ENCODE data around the gene MAPRE3.
A peak's percentile ranks its signal among the peaks of the same experiment; 100 is the strongest.
"Not testable (repeated sequence)": the region's sequence is repeated elsewhere in the genome, so short reads cannot be mapped to it uniquely, and the experiment has no call there.

The MAPRE3 gene

DNA sequence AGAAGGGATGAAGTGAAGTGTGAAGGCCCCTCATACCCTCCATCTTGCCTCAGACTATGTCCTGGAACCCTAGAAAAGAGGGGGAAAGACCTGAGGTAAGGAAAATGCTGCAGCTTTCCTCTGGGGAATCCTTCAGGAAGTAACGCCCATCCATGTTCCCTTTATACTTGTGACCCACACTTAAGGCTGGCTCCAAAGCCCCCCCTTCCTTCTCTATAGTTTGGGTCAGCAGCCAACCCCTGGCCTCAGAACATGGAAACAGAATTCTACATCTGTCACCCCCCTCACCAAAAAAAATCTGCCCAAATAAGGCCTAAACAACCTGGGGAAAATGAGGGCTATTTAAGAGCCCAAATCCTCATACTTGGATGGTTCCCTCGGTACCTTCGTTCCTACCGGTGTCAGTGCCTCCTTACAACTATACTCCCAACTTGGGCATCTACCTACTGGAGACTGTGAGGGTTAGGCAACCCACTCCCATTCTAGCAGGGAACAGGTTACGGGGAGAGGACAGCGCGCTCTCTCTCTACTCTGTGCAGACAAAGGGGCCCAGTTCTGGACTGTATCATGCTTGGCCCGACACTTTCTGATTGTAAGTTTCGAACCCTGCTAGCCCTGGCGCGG, 100.3 kb downstream of the MAPRE3 start:
- DNase-seq (ENCODE audit: low read depth) = no peak

- peak; percentile 53 for DNase-seq (ENCODE audit: low read depth)
These were observed 101.0 kb downstream of the MAPRE3 start, which contains the start of gene OST4 for GRCh38 chr2:27071277-27071989. Gene OST4 (minus strand): TSS chr2:27071654.

DNA sequence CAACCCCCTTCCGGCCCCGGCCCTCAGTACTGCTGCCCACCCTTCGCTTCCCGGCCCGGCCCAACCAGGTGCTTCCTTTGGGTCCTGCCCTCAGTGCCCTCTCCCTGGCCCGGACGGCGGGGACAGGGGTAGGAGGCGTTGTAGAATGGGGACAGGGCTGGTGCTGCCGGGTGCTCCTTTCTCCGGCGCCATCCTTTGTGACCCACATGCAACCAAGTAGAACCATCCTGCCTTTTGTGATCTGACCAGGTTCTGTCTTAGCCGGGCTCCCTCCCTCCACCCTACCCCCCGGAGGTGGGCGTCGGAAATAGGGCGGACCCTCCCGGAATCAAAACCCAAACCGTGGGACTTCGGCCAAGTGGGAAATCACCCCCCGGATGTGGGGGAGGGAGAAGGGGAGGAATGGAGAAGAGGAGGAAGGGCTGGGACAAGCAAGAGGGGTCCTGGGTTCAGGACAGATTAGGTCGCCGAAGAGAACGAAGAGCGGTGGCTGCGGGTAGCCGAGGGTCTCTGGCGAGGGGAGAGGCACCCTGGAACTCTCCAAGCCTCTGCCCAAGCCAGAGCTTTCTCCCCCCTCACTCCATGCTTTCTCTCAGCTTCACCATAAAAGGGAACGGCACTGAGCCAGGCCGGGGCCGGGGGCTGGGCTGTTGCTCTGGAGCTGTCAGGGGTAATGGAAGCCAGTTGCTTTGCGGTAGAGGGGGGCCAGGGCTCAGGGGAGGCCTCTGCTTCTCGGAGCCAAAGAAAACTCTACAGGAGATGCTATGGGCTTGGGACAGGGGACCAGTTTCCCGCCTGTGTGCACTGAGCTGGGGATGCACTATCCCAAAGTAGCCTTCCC, 101.8 kb downstream of the MAPRE3 start:
- DNase-seq (ENCODE audit: low read depth) = no peak

DNA sequence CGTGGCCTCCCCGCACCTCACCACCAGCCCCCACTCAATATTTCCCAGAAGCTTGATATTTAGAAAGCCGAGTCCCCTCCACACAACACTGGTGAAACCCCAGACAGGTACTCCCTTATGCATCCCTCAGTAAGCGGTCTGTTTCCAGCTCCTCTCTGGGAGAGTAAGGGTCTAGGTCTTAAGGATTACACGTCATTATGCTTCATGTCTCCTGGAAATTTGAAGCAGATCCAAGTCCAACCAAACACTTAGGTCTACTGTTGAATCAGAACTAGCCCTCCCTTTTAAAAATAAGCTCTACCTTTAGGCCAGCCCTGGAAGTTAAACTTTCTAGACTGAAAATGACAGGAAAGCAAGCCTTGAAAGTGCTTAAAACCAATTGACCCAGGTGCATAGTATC, 102.5 kb downstream of the MAPRE3 start:
- DNase-seq (ENCODE audit: low read depth) = no peak

DNA sequence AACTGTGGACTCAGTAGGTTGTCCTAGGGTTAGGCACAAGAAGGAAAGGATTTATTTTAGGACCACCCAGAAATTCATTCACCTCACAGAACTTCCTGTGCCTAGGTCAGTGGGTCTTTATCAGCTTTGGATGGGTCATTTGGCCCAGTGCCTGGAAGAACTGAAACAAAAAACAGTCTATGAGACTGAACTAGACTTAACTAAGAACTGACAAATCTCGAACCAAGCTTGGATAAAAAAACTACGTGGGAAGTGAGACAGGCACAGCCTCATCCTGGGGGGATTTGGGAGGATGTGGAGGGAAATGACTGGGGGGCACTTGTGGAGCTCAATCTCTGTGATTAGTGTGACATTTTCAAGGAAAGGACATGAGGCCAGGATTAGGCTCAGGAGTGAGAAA, 103.3 kb downstream of the MAPRE3 start:
- DNase-seq (ENCODE audit: low read depth) = no peak

DNA sequence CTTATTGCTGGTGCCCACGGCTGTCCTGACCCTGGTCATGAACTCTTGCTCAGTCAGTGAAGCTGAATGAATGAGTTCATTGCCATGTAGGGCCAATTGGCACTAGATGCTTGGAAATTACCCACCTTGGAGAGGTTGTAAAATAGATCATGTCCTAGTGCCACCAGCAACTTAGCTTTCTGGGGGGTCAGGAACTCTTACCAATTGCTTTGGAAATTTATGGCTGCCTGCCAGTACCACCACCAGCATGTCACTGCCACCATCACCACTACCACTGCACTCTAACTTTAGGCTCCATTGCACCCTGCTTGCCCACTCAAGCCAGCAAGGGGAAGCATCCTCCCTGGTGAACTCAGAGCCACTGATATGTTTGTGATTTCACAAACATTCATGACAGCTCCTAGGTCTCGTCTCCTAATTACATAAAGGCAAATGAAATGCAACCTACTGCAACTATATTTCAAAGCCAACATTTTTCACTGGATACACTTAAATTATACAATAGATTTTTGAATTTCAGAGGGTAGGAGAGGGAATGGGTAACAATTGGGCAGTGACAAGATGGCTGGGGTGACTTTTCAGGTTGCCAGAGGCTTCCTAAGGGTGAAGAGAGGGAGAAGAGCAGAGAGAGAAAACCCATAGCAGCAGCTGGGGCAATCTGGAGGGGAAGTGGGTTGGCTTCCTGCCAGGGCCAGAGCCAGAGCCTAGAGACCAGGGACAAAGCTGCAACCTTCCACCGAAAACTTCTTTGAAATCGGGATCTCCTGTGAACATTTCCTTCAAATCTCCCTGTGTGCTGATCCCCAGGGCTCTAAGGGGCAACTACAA, 104.5 kb downstream of the MAPRE3 start:
- no peak for DNase-seq (ENCODE audit: low read depth)

DNA sequence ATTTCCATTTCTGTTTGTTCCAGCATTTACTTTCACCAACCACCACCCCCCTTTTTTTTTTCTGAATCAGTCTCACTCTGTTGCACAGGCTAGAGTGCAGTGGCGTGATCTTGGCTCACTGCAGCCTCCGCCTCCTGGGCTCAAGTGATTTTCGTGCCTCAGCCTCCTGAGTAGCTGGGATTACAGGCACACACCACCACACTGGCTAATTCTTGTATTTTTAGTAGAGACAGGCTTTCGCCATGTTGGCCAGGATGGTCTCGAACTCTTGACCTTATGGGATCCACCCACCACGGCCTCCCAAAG, 105.1 kb downstream of the MAPRE3 start:
- not testable (repeated sequence) for DNase-seq (ENCODE audit: low read depth)

DNA sequence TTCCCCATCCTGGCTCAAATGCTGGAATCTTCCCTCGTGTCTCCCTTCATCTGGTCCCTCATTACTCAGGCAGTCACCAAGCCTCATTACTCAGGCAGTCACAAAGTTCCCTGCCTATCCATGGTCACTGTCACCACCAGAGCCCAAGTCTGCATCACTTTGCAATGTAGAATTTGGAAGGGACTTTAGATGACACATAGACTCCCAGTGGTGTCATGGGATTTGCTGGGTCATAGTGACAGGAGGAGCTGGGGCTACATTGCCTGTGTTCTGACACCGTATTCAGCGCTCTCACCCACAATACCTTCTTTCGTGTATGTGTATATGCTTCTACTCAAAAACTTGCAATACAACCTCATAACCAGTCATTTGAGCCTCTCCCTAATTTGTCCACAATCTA, 105.9 kb downstream of the MAPRE3 start:
- no peak for DNase-seq (ENCODE audit: low read depth)
